GM12878 (cell line): ENCODE results near the gene ARMS2. TPM values are rescaled to one million over a fixed set of nuclear protein-coding genes. Genes with fewer than 3 reads are reported as not detected.

Experiments used
- ATAC-seq: fragments of 200-7000 bp; cut with Tn5 transposase; 3 replicates; pipeline ENCODE4 v1.9.1; 2020; ENCODE audit warnings: mild to moderate bottlenecking, moderate library complexity
- BruUV-seq: library from RNA; stranded (reverse); fragments of 400-500 nt; replicated peaks from 2 replicates; lab custom pipeline; 2021; lab: Mats Ljungman, UMichigan
- CTCF ChIA-PET: fragments of 300-600 bp; sonication (Branson Sonifier 250); formaldehyde crosslinking; extraction: SDS; loops from one replicate; lab custom pipeline; 2021; ENCODE audit warnings: inconsistent platforms; lab: Yijun Ruan, JAX
- POLR2A ChIA-PET: fragments of 350-600 bp; formaldehyde crosslinking; extraction: SDS; loops from one replicate; lab custom pipeline; 2021; ENCODE audit warnings: inconsistent platforms; lab: Charles Lee
- RAD21 ChIA-PET: fragments of 300-600 bp; sonication (Branson Sonifier 250); formaldehyde crosslinking; loops from one replicate; lab custom pipeline; 2023; ENCODE audit warnings: antibody characterized with exemption; ENCODE audit not compliant: unreplicated experiment; lab: Charles Lee
- SMC1A ChIA-PET: fragments of 300-600 bp; sonication (Branson Sonifier 250); formaldehyde crosslinking; loops from one replicate; lab custom pipeline; 2023; ENCODE audit not compliant: unreplicated experiment, uncharacterized antibody; lab: Charles Lee
- DNase-seq: peaks from one replicate; pipeline ENCODE4 v3.0.0-alpha.2; 2011; ENCODE audit warnings: low read depth, low spot score
- FAIRE-seq: peaks from 3 replicates; lab custom pipeline; 2011; peaks lifted over from hg19 to GRCh38; lab: Jason Lieb, UNC
- H2AFZ ChIP-seq: 2 replicates; pipeline ENCODE4 v1.6.0; 2011; ENCODE audit warnings: low read depth, low read length, control low read depth; ENCODE audit not compliant: control insufficient read depth
- H3K27ac ChIP-seq: 2 replicates; pipeline ENCODE4 v1.5.1; 2011; ENCODE audit warnings: control low read depth; ENCODE audit not compliant: control insufficient read depth, insufficient read depth
- H3K27me3 ChIP-seq, 2 experiments: replicated peaks in 1 of 2; 2 replicates each; pipeline versions ENCODE4 v1.6.0 to v1.6.1; 2011; ENCODE audit warnings: low read length in 1 of 2; ENCODE audit not compliant: control insufficient read depth in 2 of 2, insufficient read depth in 2 of 2
- H3K36me3 ChIP-seq, 2 experiments: 2 replicates each; pipeline ENCODE4 v1.5.1; 2011; ENCODE audit warnings: low read length in 1 of 2; ENCODE audit not compliant: control insufficient read depth in 2 of 2, insufficient read depth in 2 of 2
- H3K4me1 ChIP-seq: 2 replicates; pipeline ENCODE4 v1.6.1; 2011; ENCODE audit warnings: mild to moderate bottlenecking, low read length, moderate library complexity, mixed read lengths; ENCODE audit not compliant: control insufficient read depth, insufficient read depth
- H3K4me2 ChIP-seq: 2 replicates; pipeline ENCODE4 v1.6.0; 2011; ENCODE audit warnings: control low read depth; ENCODE audit not compliant: control insufficient read depth, insufficient read depth
- H3K4me3 ChIP-seq: fragments of 200-600 bp; sonication (generic); 2 replicates; pipeline ENCODE4 v1.5.1; 2016
- H3K79me2 ChIP-seq: 2 replicates; pipeline ENCODE4 v1.6.0; 2011; ENCODE audit warnings: low read length; ENCODE audit not compliant: control insufficient read depth, insufficient read depth
- H3K9ac ChIP-seq: 2 replicates; pipeline ENCODE4 v1.8.0; 2011; ENCODE audit warnings: low read length, control low read depth, mixed read lengths; ENCODE audit not compliant: control insufficient read depth, insufficient read depth
- H3K9me3 ChIP-seq: replicated peaks from 3 replicates; pipeline ENCODE4 v1.5.1; 2011; ENCODE audit warnings: mild to moderate bottlenecking, low read length; ENCODE audit not compliant: control insufficient read depth, insufficient read depth
- H4K20me1 ChIP-seq: 2 replicates; pipeline ENCODE4 v1.6.0; 2011; ENCODE audit not compliant: control insufficient read depth, insufficient read depth
- BACH1 ChIP-seq: fragments of 450-650 bp; IDR thresholded peaks from 2 replicates; pipeline ENCODE4 v1.6.1; 2017; ENCODE audit warnings: mild to moderate bottlenecking, borderline replicate concordance
- BRCA1 ChIP-seq: IDR thresholded peaks from 2 replicates; pipeline ENCODE4 v1.6.1; 2011; ENCODE audit warnings: low read depth, low read length, improper control_type of control experiment
- CBFB ChIP-seq: IDR thresholded peaks from 2 replicates; pipeline ENCODE4 v1.6.1; 2016; ENCODE audit warnings: antibody characterized with exemption, low read depth
- GATAD2B ChIP-seq: fragments of 450-650 bp; conservative IDR thresholded peaks from 2 replicates; pipeline ENCODE4 v1.6.1; 2017; ENCODE audit warnings: low read depth, mild to moderate bottlenecking, moderate library complexity
- HDAC2 ChIP-seq: fragments of 200-600 bp; sonication (generic); IDR thresholded peaks from 2 replicates; pipeline ENCODE4 v1.6.1; 2017
- IRF4 ChIP-seq: IDR thresholded peaks from 2 replicates; pipeline ENCODE4 v1.6.1; 2011; ENCODE audit warnings: low read depth, low read length
- NFYA ChIP-seq: IDR thresholded peaks from 2 replicates; pipeline ENCODE4 v1.6.1; 2011; ENCODE audit warnings: low read depth, mild to moderate bottlenecking, low read length, improper control_type of control experiment, borderline replicate concordance
- POLR2A ChIP-seq: IDR thresholded peaks from 2 replicates; pipeline ENCODE4 v1.6.1; 2011; ENCODE audit warnings: low read depth, mild to moderate bottlenecking, low read length
- POU2F2 ChIP-seq: IDR thresholded peaks from 3 replicates; pipeline ENCODE4 v1.6.1; 2011; ENCODE audit warnings: low read depth, mild to moderate bottlenecking, low read length, borderline replicate concordance
- RCOR1 ChIP-seq: conservative IDR thresholded peaks from 2 replicates; pipeline ENCODE4 v1.6.1; 2012; ENCODE audit warnings: low read depth, low read length, improper control_type of control experiment
- TARDBP ChIP-seq: IDR thresholded peaks from 2 replicates; pipeline ENCODE4 v1.6.1; 2016; ENCODE audit warnings: borderline replicate concordance
- YY1 ChIP-seq: IDR thresholded peaks from 2 replicates; pipeline ENCODE4 v1.6.1; 2011; ENCODE audit warnings: low read depth, mild to moderate bottlenecking, low read length
- ZNF207 ChIP-seq: fragments of 450-650 bp; IDR thresholded peaks from 2 replicates; pipeline ENCODE4 v1.6.1; 2014; ENCODE audit warnings: antibody characterized with exemption, mild to moderate bottlenecking, borderline replicate concordance
- ZNF24 ChIP-seq: fragments of 450-650 bp; IDR thresholded peaks from 2 replicates; pipeline ENCODE4 v1.6.1; 2017; ENCODE audit warnings: antibody characterized with exemption, mild to moderate bottlenecking
- WGBS: methylation state at CpG from one replicate; pipeline ENCODE4 v1.1.6; 2016; ENCODE audit warnings: low lambda C conversion rate; ENCODE audit not compliant: insufficient replicate concordance, insufficient coverage; ENCODE audit errors: missing lambda C conversion rate; 5-methylcytosine and 5-hydroxymethylcytosine counted together
- in situ Hi-C: fragments of 300-500 bp; cut with MboI; formaldehyde crosslinking; loops from 9 replicates; pipeline ENCODE4 v1.14.3; 2018; ENCODE audit warnings: mixed read lengths
- intact Hi-C: fragments of 100-400 bp; cut with micrococcal nuclease; formaldehyde crosslinking; loops from one replicate; pipeline ENCODE4 v1.14.2; 2022; ENCODE audit not compliant: unreplicated experiment
- polyA plus RNA-seq, 11 experiments: library from polyadenylated mRNA; depleted of rRNA in 4 of 11; unstranded in 6 of 11; stranded (reverse) in 5 of 11; fragments of >200 nt; fragmentation: Nextera tagmentation in 4 of 11; fragmentation: Illumina TruSeq in 1 of 11; extraction: Ambion mirVana in 4 of 11; extraction: Trizol in 1 of 11; gene quantifications; 1 replicate in 1 of 11; 2 replicates in 10 of 11; pipeline versions ENCODE4 v1.2.1 to v1.2.3, GENCODE V29; 2011 to 2016; ENCODE audit warnings: inconsistent platforms in 2 of 11, missing spikeins in 2 of 11, low read depth in 1 of 11
- total RNA-seq, 4 experiments: library from RNA; depleted of rRNA in 3 of 4; stranded (reverse); fragments of >200 nt in 3 of 4; fragmentation: Illumina TruSeq in 1 of 4; extraction: Trizol in 1 of 4; gene quantifications; 2 replicates each; pipeline versions ENCODE4 v1.2.1 to v1.2.3, GENCODE V29; 2013 to 2021
- TF ChIP-seq, protein P1 (sequence below): fragments of 450-650 bp; formaldehyde crosslinking; IDR thresholded peaks from 2 replicates; pipeline ENCODE4 v1.4.0; 2020; ENCODE audit warnings: mild to moderate bottlenecking, moderate library complexity
- TF ChIP-seq, protein P2 (sequence below): fragments of 150-350 bp; IDR thresholded peaks from 2 replicates; pipeline ENCODE4 v1.6.1; 2016; ENCODE audit warnings: low read depth, low read length
- TF ChIP-seq, protein P3 (sequence below): fragments of 150-350 bp; IDR thresholded peaks from 2 replicates; pipeline ENCODE4 v1.6.1; 2014; ENCODE audit warnings: mild to moderate bottlenecking, low read depth, low read length

The ARMS2 gene
- total and polyA plus RNA-seq, 10 of the 15 experiments (the other 5 are each of a cell fraction or from before 2014, with no cell fraction given) = not detected

DNA sequence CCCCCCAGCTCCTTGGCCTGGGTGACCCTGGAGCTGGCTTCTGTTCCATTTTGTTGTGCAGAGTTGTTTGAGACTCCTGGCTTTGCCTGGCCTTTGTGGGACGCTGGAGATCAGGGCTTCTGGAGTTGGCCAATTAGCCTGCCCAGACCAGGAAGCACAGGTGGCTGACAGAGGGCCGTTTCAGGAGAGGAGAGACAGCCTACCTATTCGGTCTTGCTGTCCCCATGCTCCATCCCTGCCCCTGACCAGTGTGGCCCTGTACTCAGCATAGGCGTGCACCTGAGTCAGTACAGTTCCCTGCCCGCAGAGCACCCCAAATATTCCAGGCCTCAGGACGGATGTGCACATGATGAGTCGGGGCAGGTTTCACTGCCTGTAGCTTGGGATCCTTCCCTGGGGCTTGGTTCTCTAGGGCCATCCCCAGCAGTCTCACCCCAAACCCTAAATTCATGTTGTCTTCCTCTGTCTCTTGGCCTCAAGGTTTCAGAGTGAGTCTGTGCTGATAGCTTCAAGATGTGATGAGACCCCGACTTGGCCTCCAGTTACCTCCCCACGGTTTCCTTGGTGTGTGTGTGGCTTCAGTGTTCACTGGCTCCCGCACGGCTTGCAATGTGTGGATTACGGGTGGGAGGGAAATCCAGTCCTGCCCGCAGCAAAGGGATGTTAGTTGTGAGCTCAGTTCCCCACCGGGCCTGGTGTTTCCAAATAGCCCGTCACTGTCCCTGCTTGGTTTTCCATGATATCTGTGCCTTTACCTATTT, 51.6 kb downstream of the ARMS2 start:
- CTCF ChIA-PET = no interaction called here
- 22% methylated on average over 15 of the region's 15 CpGs for WGBS
- no peaks in the 10 kb centered on the region for H3K36me3 ChIP-seq
- no peaks in the 10 kb centered on the region for H4K20me1 ChIP-seq
- H2AFZ ChIP-seq = no peak overlapping the region
- POLR2A ChIA-PET = no interaction called here
- no peaks in the 10 kb centered on the region for H3K9me3 ChIP-seq
- SMC1A ChIA-PET = no interaction called here
- no peak overlapping the region for H3K4me3 ChIP-seq
- H3K79me2 ChIP-seq = no peaks in the 10 kb centered on the region
- DNase-seq (no peak), FAIRE-seq (no peak), ATAC-seq (no peak)
- RAD21 ChIA-PET = no interaction called here
- no peak overlapping the region for H3K27ac ChIP-seq
- peaks cover 0 to 3% of the 10 kb centered on the region in 2 experiments; a peak in 2 of 4 replicates for H3K27me3 ChIP-seq
- H3K4me2 ChIP-seq = no peak overlapping the region
- intact Hi-C loops = no loop called here
- in situ Hi-C loops = no loop called here
- no peaks in the 10 kb centered on the region for H3K4me1 ChIP-seq
- TF ChIP-seq ZNF207 (no peak), NFYA (no peak), CBFB (no peak), YY1 (no peak), BRCA1 (no peak), GATAD2B (no peak), RCOR1 (no peak), BACH1 (no peak), POU2F2 (no peak), POLR2A (no peak), TARDBP (no peak), HDAC2 (no peak), IRF4 (no peak), ZNF24 (no peak)
- TF ChIP-seq, protein P1, sequence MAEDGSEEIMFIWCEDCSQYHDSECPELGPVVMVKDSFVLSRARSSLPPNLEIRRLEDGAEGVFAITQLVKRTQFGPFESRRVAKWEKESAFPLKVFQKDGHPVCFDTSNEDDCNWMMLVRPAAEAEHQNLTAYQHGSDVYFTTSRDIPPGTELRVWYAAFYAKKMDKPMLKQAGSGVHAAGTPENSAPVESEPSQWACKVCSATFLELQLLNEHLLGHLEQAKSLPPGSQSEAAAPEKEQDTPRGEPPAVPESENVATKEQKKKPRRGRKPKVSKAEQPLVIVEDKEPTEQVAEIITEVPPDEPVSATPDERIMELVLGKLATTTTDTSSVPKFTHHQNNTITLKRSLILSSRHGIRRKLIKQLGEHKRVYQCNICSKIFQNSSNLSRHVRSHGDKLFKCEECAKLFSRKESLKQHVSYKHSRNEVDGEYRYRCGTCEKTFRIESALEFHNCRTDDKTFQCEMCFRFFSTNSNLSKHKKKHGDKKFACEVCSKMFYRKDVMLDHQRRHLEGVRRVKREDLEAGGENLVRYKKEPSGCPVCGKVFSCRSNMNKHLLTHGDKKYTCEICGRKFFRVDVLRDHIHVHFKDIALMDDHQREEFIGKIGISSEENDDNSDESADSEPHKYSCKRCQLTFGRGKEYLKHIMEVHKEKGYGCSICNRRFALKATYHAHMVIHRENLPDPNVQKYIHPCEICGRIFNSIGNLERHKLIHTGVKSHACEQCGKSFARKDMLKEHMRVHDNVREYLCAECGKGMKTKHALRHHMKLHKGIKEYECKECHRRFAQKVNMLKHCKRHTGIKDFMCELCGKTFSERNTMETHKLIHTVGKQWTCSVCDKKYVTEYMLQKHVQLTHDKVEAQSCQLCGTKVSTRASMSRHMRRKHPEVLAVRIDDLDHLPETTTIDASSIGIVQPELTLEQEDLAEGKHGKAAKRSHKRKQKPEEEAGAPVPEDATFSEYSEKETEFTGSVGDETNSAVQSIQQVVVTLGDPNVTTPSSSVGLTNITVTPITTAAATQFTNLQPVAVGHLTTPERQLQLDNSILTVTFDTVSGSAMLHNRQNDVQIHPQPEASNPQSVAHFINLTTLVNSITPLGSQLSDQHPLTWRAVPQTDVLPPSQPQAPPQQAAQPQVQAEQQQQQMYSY (CRISPR knock-in tag) = no peak
- TF ChIP-seq, protein P2, sequence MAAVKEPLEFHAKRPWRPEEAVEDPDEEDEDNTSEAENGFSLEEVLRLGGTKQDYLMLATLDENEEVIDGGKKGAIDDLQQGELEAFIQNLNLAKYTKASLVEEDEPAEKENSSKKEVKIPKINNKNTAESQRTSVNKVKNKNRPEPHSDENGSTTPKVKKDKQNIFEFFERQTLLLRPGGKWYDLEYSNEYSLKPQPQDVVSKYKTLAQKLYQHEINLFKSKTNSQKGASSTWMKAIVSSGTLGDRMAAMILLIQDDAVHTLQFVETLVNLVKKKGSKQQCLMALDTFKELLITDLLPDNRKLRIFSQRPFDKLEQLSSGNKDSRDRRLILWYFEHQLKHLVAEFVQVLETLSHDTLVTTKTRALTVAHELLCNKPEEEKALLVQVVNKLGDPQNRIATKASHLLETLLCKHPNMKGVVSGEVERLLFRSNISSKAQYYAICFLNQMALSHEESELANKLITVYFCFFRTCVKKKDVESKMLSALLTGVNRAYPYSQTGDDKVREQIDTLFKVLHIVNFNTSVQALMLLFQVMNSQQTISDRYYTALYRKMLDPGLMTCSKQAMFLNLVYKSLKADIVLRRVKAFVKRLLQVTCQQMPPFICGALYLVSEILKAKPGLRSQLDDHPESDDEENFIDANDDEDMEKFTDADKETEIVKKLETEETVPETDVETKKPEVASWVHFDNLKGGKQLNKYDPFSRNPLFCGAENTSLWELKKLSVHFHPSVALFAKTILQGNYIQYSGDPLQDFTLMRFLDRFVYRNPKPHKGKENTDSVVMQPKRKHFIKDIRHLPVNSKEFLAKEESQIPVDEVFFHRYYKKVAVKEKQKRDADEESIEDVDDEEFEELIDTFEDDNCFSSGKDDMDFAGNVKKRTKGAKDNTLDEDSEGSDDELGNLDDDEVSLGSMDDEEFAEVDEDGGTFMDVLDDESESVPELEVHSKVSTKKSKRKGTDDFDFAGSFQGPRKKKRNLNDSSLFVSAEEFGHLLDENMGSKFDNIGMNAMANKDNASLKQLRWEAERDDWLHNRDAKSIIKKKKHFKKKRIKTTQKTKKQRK = no peak
- TF ChIP-seq, protein P3, sequence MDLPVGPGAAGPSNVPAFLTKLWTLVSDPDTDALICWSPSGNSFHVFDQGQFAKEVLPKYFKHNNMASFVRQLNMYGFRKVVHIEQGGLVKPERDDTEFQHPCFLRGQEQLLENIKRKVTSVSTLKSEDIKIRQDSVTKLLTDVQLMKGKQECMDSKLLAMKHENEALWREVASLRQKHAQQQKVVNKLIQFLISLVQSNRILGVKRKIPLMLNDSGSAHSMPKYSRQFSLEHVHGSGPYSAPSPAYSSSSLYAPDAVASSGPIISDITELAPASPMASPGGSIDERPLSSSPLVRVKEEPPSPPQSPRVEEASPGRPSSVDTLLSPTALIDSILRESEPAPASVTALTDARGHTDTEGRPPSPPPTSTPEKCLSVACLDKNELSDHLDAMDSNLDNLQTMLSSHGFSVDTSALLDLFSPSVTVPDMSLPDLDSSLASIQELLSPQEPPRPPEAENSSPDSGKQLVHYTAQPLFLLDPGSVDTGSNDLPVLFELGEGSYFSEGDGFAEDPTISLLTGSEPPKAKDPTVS = no peak
- no peak overlapping the region for H3K9ac ChIP-seq
- BruUV-seq = no TSS peak
